ELR (cell line): ENCODE measurements around the gene OFD1.

ENCODE experiments used
- DNase-seq: peaks from one replicate; pipeline ENCODE4 v3.0.0-alpha.2; 2015; ENCODE audit warnings: low read depth

The OFD1 gene

DNA sequence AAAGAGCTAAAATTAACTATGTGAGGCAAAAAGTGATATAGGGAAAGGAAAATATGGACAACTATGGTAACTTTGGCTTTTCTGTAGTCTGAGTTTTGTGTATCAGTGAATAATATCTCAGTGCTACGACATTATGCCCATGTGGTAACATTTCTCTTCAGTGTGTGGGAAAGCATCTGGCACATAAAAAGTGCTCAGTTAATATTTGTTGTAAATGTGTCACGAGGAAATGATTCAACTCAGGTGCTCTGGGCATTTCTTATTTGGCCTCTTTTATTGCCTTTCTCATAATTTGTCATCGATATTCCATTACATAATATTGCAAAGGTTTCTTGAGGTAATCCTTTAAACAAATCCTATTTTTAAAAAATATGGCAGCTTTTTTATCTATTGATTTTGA, 17.6 kb downstream of the OFD1 start:
- peak; percentile 25 for DNase-seq

DNA sequence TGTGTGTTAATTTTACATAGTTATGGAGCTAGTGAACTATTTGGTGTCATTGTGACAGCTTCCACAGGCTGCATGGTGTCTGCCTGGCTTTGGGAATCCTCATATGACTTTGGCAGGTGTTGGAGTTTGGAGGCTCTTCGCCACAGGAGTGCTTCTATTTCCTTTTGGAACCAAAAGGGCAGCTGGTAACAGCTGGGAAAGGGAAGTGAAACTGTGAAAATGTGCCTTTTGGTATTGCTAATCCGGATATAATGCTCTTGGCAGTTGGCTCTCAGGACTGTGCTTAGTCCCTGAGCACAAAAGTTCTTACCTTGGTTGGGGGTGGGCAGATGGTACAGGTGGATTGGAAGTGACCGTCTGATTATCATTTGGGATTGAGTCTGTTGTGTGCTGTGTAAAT, 18.1 kb downstream of the OFD1 start:
- no peak for DNase-seq

DNA sequence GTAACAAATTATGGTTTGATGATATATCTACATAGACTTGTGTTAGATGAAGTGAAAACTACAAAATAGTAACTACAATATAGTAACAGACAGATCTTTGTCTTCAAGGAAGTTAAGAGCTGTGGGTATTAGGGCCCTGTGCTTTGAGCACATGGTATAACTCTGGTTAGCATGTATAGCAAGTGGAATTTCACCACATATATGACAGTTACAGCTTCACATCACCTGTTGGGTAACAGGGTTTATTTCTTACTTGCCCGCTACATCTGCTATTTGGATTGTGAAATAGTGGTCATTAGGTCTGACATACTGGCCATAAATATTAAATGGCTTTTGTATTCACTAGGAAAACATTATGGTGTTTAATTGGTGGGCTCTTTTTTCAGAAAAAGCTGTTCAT, 20.2 kb downstream of the OFD1 start:
- no peak for DNase-seq

DNA sequence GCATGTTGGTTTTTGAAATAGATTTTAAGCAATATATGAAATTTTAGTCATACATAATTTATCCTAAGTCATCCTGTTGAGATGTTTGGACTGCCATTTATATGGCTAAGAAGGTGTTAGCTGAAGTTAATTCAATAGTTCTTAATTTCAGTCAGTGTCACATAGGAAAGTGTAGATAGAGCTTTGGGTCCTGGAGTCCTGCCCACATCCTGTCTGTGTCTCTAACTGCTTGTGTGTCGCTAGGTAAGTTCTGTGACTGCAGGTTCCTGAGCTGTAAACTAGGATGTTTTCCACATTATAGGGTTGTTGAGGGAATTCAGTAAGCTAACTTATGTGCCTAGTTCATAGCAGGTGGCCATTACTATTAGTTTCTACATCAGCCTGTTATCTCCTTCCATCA, 20.7 kb downstream of the OFD1 start:
- no peak for DNase-seq

DNA sequence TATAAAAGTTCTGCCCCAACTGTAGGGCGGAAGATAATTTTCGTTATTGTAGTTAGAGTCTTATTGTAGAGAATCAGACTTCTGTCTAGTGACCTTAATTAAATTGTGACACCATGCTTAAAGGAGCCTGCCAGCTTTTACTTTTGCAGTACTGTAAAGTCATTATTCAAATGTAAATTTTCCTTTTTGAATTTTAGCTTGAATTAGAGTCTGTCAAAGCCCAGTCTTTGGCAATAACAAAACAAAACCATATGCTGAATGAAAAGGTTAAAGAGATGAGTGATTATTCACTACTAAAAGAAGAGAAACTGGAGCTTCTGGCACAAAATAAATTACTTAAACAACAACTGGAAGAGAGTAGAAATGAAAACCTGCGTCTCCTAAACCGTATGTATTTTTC, 21.8 kb downstream of the OFD1 start:
- DNase-seq, result no peak

DNA sequence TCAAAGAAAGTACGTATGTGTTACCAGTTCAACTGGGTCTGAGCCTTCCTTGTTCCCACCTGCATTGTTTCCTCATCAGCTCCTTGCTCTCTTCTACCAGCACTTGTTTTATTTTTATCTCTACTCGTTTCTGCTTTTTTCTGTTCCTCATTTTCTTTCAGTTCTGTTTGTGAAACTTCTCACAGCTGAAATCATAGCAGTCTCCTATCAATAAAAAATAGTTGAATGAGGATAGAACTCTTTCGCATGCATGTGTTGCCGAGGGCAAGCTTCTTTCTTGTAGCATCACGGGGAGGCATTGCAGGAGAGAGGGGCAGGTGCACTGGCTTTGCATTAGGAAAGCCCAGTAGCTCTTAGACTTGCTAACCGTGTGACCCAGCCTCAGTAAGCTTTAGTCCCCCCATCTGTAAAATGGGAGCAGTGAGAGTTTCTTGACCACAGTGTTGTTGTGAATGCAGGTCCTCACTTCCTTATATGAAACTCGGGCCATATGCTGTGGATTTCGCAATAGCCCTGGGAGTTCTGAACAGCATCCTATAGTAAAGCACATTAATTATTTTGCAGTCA, 24.7 kb downstream of the OFD1 start:
- no peak for DNase-seq

DNA sequence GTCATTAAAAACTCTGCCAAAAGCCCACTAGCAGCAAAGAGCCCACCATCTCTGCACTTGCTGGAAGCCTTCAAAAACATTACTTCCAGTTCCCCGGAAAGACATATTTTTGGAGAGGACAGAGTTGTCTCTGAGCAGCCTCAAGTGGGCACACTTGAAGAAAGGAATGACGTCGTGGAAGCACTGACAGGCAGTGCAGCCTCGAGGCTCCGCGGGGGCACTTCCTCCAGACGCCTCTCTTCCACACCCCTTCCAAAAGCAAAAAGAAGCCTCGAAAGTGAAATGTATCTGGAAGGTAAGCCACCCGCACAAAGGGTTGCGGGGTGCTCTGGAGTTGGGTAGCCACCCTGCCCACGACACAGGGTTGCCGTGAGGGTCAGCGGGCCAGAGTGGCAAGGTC, 25.9 kb downstream of the OFD1 start:
- DNase-seq, result no peak

DNA sequence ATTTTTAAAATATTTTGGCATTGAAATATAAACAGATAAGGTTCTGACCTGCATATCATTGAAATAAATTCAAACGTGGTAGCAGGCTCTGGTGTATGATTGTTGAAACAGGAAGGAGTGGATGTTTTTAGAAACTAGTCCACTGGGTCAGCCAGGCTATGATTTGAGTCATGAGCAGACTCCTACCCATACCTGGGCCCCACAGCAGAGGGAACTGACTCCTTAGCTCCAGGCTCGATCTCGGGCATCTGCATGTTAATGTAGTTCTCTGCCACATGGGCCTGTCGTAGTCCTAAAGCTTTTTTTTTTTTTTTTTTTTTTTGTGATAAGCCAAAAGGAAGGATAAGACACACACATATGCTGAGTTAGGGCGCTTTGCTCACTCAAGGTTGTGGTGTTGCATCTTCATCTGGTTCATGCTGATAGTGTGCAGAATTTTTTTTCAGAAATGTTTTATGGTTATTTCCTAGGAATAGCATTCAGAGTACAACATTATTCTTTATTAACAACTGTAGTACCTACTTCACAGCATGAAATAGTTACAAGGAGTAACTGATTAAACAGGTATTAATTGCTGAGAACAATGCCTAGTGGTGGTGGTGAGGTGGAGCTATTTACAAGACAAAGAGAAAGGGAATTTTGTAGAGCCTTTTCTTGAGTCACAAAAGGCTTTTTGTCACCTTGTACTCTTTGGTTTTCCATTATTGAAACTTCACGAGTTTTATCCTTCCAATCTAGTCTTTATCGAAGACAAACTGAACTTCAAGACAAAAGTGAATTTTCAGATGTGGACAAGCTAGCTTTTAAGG, 27.3 kb downstream of the OFD1 start:
- DNase-seq, result no peak

DNA sequence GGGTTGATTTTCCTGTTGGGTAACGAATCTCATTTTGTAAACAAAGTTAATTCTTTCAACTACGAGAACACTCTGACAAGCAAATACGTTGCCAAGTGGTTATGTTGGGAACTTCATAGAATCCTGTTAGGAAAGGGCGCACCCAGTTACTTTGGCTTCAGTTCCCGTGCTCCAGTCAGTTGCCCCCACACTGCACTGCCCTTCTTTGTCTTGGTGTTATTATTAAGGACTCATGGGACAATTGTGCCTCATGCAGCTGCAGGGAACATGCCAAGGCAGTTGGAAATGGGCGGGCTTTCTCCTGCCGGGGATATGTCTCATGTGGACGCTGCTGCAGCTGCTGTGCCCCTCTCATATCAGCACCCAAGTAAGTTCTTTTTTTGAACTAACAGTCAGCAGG, 28.9 kb downstream of the OFD1 start:
- no peak for DNase-seq

DNA sequence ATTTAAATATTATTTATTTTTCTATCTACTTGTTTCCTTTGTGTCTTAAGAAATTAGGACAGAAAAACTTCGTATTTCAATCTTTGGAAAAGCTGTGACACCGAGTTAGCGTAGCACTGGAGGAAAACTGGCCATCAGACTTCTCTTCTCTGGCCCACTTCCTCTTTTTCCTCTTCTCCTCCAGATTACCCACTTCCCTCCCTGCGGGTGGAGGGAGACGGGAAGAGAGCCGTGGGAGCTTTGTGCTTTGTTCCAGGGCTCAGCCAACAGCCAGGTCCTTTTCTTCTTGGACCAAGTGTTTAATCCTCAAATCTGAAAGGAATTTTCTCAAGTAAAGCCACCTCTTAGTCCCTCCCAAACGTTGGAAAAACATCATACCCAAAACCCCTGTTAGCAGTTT, 29.7 kb downstream of the OFD1 start:
- DNase-seq, result no peak

DNA sequence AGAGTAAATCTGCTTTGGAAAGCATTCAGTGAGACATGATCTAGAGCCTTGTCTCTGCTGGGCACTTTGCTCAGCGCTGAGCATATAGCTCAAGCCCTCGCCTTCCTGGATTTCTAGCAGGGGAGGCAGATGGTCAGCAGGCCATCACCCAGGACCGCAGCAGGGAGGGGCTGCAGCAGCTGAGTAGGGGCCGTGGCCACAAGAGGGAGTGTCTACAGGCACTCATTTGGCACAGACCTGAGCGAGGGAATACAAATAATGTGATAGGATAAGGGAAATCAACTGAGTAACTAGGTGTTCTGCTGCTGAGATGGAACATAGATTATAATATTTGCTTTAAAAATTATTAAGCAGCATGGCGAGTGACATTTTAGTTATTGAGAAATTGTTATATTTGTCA, 30.2 kb downstream of the OFD1 start:
- DNase-seq, result no peak

DNA sequence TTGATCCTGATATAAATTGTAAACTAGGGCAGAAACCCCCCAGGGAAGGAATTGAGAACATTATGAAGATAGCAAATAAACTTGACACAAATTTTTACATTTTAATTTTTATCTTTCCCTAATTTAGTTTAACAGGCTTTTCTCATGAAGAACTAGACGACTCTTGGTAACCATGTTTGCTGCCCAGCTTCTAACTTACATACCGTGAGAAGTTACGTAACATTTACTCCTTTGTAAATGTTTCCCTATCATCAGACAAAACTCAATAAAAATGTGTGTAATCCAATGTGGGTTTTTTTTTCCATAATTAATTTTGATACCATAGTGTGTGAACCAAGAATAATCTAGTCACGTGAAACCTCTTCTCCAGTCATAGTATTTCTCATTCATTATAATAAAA, 34.4 kb downstream of the OFD1 start:
- DNase-seq, result no peak

DNA sequence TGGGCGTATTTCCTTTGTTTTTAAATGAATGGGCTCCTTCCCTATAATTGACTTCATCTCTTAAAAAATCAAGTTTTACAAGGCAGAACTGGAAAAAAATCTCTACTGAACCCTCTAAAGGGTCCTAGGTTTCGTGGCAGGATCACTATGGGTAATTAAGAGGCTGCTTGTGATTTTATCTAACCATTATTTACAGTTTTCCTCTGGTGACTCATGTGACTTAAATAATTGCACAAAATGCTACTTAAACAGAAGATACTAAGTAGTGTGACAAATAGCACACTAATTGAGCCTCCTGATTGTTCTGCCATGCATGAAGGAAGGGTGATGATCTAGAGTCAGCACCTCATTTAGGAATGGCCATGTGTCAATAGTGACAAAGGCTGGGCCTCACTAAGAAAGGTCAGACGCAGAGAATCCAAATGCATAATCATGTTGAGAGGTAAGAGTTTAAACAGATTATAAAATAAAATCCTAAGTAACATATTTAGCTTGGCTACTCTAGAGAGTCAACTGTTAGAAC, 35.5 kb downstream of the OFD1 start:
- DNase-seq, result no peak

DNA sequence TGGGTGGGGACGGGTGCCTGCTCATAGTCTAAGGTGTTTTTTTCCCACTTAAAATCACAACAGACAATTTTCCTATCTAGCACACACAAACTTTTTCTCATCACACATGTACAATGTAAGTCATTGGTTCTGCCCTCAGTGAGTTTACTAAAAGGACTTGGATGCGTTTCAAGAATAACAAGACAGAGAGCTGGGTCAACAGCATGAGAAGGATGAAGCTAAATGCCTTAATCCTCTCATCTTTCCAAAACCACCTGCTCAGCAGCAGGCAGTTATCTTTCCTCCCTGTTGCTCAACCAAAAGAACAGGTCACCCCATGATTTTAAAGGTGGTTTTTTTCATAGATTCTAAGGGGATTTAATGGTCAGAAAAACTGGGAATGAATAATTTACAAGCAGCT, 40.1 kb downstream of the OFD1 start:
- no peak for DNase-seq

DNA sequence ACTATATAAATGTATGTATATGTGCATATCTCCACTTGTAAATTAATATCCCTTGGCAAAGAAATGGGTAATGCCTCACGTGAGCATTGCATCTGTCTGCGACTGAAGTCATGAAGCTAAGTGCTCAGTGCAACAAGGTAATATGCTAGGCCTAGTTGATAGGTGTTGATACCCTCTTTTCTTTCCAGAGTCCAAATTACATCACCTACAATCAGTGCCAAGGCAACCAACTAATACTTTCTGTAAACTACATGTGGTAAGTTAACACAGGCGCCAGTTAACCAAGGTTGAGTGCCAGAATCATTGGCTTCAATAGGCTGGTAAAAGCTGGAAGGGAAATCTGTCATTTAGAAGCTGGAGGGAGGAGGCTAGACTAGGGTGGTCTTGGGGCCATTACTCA, 41.3 kb downstream of the OFD1 start:
- no peak for DNase-seq

DNA sequence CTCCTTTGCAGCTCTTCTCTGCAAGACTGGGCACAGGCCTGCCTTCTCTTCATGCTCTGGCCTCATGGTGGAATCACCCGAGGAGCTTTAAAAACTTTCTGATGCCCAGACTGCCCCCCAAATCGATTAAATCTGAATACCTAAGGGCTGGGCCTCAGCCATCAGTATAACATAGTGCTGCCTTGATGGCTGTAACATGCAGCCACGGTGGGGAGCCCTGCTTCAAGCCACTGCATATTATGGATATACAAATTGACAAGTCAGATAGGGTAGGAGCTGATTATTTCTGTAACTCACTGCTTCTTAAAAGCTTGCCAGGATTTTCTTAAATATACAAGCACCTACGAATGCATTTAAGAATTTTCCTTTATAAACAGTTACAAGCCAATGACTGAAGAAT, 41.8 kb downstream of the OFD1 start:
- DNase-seq, result no peak

DNA sequence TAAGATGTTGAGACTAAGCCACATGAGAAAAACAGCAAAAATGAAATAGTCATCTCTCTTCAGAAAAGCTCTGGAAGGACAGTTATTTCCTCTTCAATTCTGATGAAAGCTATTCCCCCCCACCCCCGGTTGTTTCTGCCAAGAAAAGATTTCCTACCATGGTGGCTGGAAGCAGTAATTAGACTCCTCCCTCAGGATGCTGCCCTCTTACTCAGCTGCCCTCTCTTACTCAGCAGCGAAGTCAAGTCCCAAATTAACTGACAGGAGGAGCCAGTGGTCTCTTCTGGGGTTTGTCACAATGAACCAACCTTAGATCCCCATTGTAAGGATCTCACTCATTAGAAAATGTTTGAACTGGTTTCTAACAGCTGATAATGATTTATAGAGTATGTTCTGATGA, 44.4 kb downstream of the OFD1 start:
- DNase-seq, result peak; percentile 43

DNA sequence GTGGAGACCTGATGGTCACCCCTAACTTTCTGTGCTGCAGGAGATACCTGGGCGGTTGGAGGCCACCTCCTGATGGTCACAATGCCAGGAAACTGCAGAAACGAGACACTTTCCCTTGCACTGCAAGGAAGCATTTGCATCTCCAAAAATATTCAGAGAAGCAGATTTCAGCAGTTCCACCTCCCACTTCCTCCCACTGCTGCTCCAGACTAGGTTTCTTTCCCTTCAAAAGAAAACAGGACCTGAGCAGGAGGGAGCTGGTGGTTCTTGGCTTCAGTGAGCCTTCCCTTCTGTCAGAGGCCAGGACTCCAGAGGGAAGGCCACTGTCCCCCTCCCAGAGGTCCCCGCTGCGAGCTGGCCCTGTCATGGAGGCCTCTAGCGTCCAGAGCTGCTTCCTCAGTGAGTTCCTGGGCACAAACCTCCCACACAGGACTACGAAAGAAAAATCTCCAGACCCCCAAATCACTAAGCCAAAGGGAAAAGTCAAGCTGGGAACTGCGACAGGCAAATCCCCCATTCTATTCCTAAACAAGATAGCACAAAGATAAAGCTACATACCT, 46.4 kb downstream of the OFD1 start:
- no peak for DNase-seq

DNA sequence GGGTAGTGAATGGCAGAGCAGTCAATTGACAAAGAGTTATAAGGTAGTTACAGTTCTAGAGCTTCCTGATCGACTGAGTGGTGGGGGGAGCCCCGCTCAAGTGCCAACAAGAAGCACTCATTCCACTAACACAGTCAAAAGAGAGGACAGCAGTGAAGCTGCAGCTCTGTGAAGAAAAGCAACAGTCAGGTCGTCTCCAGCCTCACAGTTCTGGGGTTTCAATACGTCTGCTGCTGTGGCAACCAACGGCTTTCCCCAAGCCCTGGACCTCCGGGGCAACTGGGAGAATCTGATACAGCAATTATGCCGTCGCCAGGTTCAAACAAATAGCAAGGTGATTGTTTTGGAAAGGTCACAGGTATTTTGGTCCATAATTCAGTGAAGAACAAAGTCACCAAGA, 51.5 kb downstream of the OFD1 start:
- DNase-seq, result no peak

DNA sequence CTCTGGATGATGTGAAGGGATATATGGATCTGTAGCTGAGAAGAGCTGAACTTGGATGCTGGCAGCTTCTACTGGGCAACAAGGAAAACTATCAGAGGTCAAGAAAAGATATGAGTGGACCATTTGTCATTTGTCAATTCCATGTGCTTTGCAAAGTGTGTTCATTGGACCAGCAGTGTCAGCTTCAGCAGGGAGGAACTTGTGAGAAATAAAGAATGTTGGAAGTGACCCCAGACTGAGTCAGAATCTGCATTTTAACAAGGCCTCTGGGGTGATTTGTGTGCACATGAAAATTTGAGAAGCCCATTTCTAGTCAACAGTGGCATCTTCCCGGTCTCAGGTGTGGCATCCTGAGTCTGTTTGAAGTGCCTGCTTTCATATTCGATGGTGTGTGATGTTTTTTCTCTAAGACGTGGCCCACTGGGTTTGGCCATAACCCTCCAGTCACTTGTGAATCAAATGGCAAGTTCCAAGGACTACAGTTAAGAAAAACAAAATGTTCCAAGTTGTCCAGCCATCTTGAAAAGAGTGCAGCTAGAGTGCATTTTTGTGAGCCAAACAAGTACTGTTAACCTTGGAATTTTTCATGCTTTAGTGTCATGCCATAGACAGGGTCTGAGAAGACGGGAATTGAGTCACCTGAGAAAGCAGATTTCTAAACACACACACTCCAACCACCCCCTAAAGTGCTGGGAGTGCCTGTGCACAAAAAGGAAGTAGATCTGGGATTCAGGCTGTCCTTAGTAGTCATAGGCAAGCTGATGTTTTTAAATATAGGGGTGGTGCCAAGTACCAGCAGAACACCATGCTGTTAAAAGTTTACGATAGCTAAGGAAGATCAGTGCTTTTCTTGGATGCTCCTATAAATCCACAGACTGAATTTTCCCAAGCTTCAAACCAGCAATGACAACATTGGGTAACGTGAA, 55.9 kb downstream of the OFD1 start:
- no peak for DNase-seq

DNA sequence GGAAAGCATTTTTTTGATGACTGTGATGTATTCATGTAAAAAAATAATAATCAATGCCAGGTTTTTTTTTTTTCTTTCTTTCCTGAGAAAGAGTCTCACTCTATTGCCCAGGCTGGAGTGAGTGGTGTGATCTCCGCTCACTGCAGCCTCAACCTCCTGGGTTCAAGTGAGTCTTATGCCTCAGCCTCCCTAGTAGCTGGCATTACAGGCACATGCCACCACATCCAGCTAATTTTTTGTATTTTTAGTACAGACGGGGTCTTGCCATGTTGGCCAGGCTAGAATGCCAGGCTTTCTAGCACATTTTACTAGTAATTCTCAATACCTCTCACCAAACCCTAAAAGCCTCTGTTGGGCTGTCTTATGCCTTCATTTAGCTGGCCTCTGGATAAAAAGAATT, 56.6 kb downstream of the OFD1 start:
- no peak for DNase-seq

DNA sequence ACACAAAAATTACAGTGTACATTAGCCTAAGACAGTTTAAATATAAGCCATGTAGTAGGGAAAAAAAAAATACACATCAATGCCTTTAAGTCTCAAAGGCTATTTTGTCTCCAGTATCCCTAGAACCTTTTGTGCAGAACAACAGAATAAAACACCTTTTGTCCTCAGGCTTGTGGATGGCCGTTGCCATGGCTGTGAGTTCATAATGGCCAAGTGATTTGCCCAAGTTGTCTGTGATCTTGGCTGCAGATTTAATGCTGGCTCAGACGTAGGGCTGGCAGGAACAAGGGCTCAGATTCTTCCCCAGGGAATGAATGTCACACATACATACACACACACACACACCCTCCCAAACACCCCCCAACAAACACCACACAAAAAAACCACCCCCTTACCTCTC, 57.0 kb downstream of the OFD1 start:
- no peak for DNase-seq

DNA sequence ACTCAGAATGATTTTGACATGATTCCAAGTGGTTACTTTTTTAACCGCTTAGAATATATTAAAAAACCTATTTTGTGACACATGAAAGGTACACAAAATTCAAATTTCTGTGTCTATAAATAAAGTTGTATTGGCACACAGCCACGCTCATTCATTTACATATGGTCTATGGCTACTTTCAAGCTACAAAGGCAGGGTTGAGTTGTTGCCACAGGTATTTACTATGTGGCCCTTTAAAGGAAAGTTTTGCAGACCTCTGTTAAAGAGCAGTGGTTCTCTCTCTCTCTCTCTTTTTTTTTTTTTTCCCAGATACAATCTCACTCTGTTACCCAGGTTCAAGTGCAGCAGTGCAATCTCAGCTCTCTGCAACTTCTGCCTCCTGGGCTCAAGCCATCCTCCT, 59.3 kb downstream of the OFD1 start:
- no peak for DNase-seq
